Karpas-422 (cell line): Measurements from ENCODE around the gene TMED7. TPM values are rescaled to one million over a fixed set of nuclear protein-coding genes. Genes with fewer than 3 reads are reported as not detected.

Experiments
- DNase-seq: peaks from one replicate; pipeline ENCODE4 v3.0.0-alpha.2; 2015
- H2AFZ ChIP-seq: fragments of 200-600 bp; sonication (generic); 2 replicates; pipeline ENCODE4 v1.6.1; 2014; ENCODE audit warnings: antibody characterized with exemption, low read length, mixed read lengths
- H3K27ac ChIP-seq: fragments of 200-600 bp; sonication (generic); 2 replicates; pipeline ENCODE4 v1.5.1; 2014; ENCODE audit warnings: mild to moderate bottlenecking, low read length, moderate library complexity
- H3K27me3 ChIP-seq: fragments of 200-600 bp; sonication (generic); 2 replicates; pipeline ENCODE4 v1.6.1; 2014; ENCODE audit warnings: low read length, mixed read lengths
- H3K36me3 ChIP-seq: fragments of 200-600 bp; sonication (generic); 2 replicates; pipeline ENCODE4 v1.6.1; 2014; ENCODE audit warnings: low read length, mixed read lengths; ENCODE audit not compliant: insufficient read depth
- H3K4me1 ChIP-seq: fragments of 200-600 bp; sonication (generic); 2 replicates; pipeline ENCODE4 v1.6.1; 2014; ENCODE audit warnings: mild to moderate bottlenecking, low read length, mixed read lengths
- H3K4me2 ChIP-seq: fragments of 200-600 bp; sonication (generic); 2 replicates; pipeline ENCODE4 v1.6.1; 2014; ENCODE audit warnings: low read length, low read depth, mild to moderate bottlenecking; ENCODE audit not compliant: poor library complexity, severe bottlenecking
- H3K4me3 ChIP-seq: fragments of 200-600 bp; sonication (generic); 2 replicates; pipeline ENCODE4 v1.5.1; 2014; ENCODE audit warnings: mild to moderate bottlenecking, antibody characterized with exemption, low read length, mixed read lengths
- H3K79me2 ChIP-seq: fragments of 200-600 bp; sonication (generic); 2 replicates; pipeline ENCODE4 v1.6.1; 2014; ENCODE audit warnings: mild to moderate bottlenecking, low read length, mixed read lengths
- H3K9ac ChIP-seq: fragments of 200-600 bp; sonication (generic); 2 replicates; pipeline ENCODE4 v1.6.0; 2014; ENCODE audit warnings: low read length
- H3K9me2 ChIP-seq: fragments of 200-600 bp; sonication (generic), shearing (Covaris generic); replicated peaks from 2 replicates; pipeline ENCODE4 v1.6.0; 2014; ENCODE audit warnings: mild to moderate bottlenecking, low read length, moderate library complexity; ENCODE audit not compliant: insufficient read depth
- H3K9me3 ChIP-seq: fragments of 300-700, 200-600 bp; sonication (generic); 2 replicates; pipeline ENCODE4 v1.6.1; 2014; ENCODE audit warnings: low read length, mixed read lengths
- H4K20me1 ChIP-seq: fragments of 200-600 bp; sonication (generic); 2 replicates; pipeline ENCODE4 v1.6.1; 2014; ENCODE audit warnings: mild to moderate bottlenecking, antibody characterized with exemption, low read length, low read depth; ENCODE audit not compliant: insufficient read depth
- total RNA-seq: library from RNA; depleted of rRNA; stranded (reverse); fragments of >200 nt; shearing (Covaris generic); gene quantifications from 2 replicates; pipeline ENCODE4 v1.2.3, GENCODE V29; 2014; ENCODE audit warnings: low replicate concordance

Gene TMED7
- total RNA-seq, 1 experiment from 2014 or later: 61.1 TPM

- DNase-seq: no peak
- no peak overlapping the region for H3K4me2 ChIP-seq
- H3K9me2 ChIP-seq: no peaks in the 10 kb centered on the region
- no peaks in the 10 kb centered on the region for H4K20me1 ChIP-seq
- peaks cover 9% of the 10 kb centered on the region for H3K4me1 ChIP-seq
- no peaks in the 10 kb centered on the region for H3K9me3 ChIP-seq
- no peaks in the 10 kb centered on the region for H3K36me3 ChIP-seq
- no peaks in the 10 kb centered on the region for H3K79me2 ChIP-seq
- no peak overlapping the region for H2AFZ ChIP-seq
- no peaks in the 10 kb centered on the region for H3K27me3 ChIP-seq
- no peak overlapping the region for H3K27ac ChIP-seq
- no peak overlapping the region for H3K4me3 ChIP-seq
- no peak overlapping the region for H3K9ac ChIP-seq
Measured at GRCh38 chr5:115640274-115640673, 14.4 kb upstream of the TMED7 start.

GRCh38 chr5:115639377-115639776, 13.5 kb upstream of the TMED7 start:
- no peak overlapping the region for H2AFZ ChIP-seq
- peaks cover 14% of the 10 kb centered on the region for H3K4me1 ChIP-seq
- H3K9me3 ChIP-seq: no peaks in the 10 kb centered on the region
- no peaks in the 10 kb centered on the region for H3K9me2 ChIP-seq
- no peaks in the 10 kb centered on the region for H3K79me2 ChIP-seq
- H3K9ac ChIP-seq: no peak overlapping the region
- H3K4me3 ChIP-seq: no peak overlapping the region
- DNase-seq: no peak
- no peaks in the 10 kb centered on the region for H3K36me3 ChIP-seq
- no peaks in the 10 kb centered on the region for H3K27me3 ChIP-seq
- no peak overlapping the region for H3K4me2 ChIP-seq
- no peak overlapping the region for H3K27ac ChIP-seq
- no peaks in the 10 kb centered on the region for H4K20me1 ChIP-seq

- no peaks in the 10 kb centered on the region for H3K27me3 ChIP-seq
Measured at GRCh38 chr5:115637507-115637906, 11.7 kb upstream of the TMED7 start.

GRCh38 chr5:115636008-115636407, 10.2 kb upstream of the TMED7 start:
- no peaks in the 10 kb centered on the region for H3K27me3 ChIP-seq
- H3K9me2 ChIP-seq: no peaks in the 10 kb centered on the region
- no peaks in the 10 kb centered on the region for H3K9me3 ChIP-seq
- H3K9ac ChIP-seq: no peak overlapping the region
- no peak overlapping the region for H3K27ac ChIP-seq
- H2AFZ ChIP-seq: peak overlapping the region; percentile 15; the same call in 1 of the 2 replicates
- peak overlapping the region; percentile 33 for H3K4me2 ChIP-seq
- no peaks in the 10 kb centered on the region for H3K36me3 ChIP-seq
- H3K4me3 ChIP-seq: no peak overlapping the region
- H3K79me2 ChIP-seq: no peaks in the 10 kb centered on the region
- H4K20me1 ChIP-seq: no peaks in the 10 kb centered on the region
- H3K4me1 ChIP-seq: peaks cover 23% of the 10 kb centered on the region
- DNase-seq: no peak

More at GRCh38 chr5:115637507-115637906, 11.7 kb upstream of the TMED7 start:
- Histone ChIP-seq H3K4me3 (no peak overlapping the region), H3K9me3 (no peaks in the 10 kb centered on the region), H3K4me1 (peaks cover 23% of the 10 kb centered on the region), H3K36me3 (no peaks in the 10 kb centered on the region), H3K9ac (no peak overlapping the region), H4K20me1 (no peaks in the 10 kb centered on the region), H3K27ac (no peak overlapping the region), H2AFZ (no peak overlapping the region), H3K9me2 (no peaks in the 10 kb centered on the region), H3K79me2 (no peaks in the 10 kb centered on the region), H3K4me2 (no peak overlapping the region)
- no peak for DNase-seq

- H3K79me2 ChIP-seq: no peaks in the 10 kb centered on the region
- H3K4me2 ChIP-seq: peak overlapping the region; percentile 91
- peak overlapping the region; percentile 58 for H3K4me3 ChIP-seq
- H3K9me3 ChIP-seq: no peaks in the 10 kb centered on the region
- no peaks in the 10 kb centered on the region for H4K20me1 ChIP-seq
- no peaks in the 10 kb centered on the region for H3K36me3 ChIP-seq
- DNase-seq: peak; percentile 96
- peak overlapping the region; percentile 58 for H3K9ac ChIP-seq
- H3K4me1 ChIP-seq: peaks cover 23% of the 10 kb centered on the region
- peak overlapping the region; percentile 98 for H2AFZ ChIP-seq
- no peaks in the 10 kb centered on the region for H3K9me2 ChIP-seq
- H3K27me3 ChIP-seq: no peaks in the 10 kb centered on the region
- no peak overlapping the region for H3K27ac ChIP-seq
Measured at GRCh38 chr5:115634343-115635132, 8.7 kb upstream of the TMED7 start.

- H4K20me1 ChIP-seq: no peaks in the 10 kb centered on the region; the same call in 1 of the 2 replicates
- H2AFZ ChIP-seq: no peak overlapping the region
- no peak overlapping the region for H3K4me2 ChIP-seq
Measured at GRCh38 chr5:115629903-115630302, 4.1 kb upstream of the TMED7 start.

GRCh38 chr5:115627295-115627865, 1.5 kb upstream of the TMED7 start:
- no peaks in the 10 kb centered on the region; the same call in 1 of the 2 replicates for H3K9me2 ChIP-seq
- peak overlapping the region; percentile 99 for H3K4me3 ChIP-seq
- peaks cover 9% of the 10 kb centered on the region; the same call in 1 of the 2 replicates for H3K36me3 ChIP-seq
- H3K4me2 ChIP-seq: peak overlapping the region; percentile 96
- peak overlapping the region; percentile 73 for H3K9ac ChIP-seq
- H3K4me1 ChIP-seq: peaks cover 36% of the 10 kb centered on the region
- H3K27me3 ChIP-seq: no peaks in the 10 kb centered on the region
- no peaks in the 10 kb centered on the region; the same call in 1 of the 2 replicates for H4K20me1 ChIP-seq
- peak; percentile 45 for DNase-seq
- peak overlapping the region; percentile 73 for H3K27ac ChIP-seq
- H3K79me2 ChIP-seq: peaks cover 41% of the 10 kb centered on the region
- peak overlapping the region; percentile 66 for H2AFZ ChIP-seq
- no peaks in the 10 kb centered on the region for H3K9me3 ChIP-seq

More at GRCh38 chr5:115629903-115630302, 4.1 kb upstream of the TMED7 start:
- no peaks in the 10 kb centered on the region; the same call in 1 of the 2 replicates for H3K9me2 ChIP-seq
- H3K9ac ChIP-seq: no peak overlapping the region
- peaks cover 25% of the 10 kb centered on the region for H3K4me1 ChIP-seq
- DNase-seq: no peak
- H3K9me3 ChIP-seq: no peaks in the 10 kb centered on the region
- H3K79me2 ChIP-seq: peaks cover 16% of the 10 kb centered on the region
- no peaks in the 10 kb centered on the region for H3K27me3 ChIP-seq
- no peak overlapping the region for H3K4me3 ChIP-seq
- no peak overlapping the region for H3K27ac ChIP-seq
- H3K36me3 ChIP-seq: no peaks in the 10 kb centered on the region

- H3K79me2 ChIP-seq: peaks cover 50% of the 10 kb centered on the region
- no peaks in the 10 kb centered on the region for H3K27me3 ChIP-seq
- peak overlapping the region; percentile 99 for H3K4me3 ChIP-seq
Measured at GRCh38 chr5:115626445-115626823, 598 bp upstream of the TMED7 start.

More at GRCh38 chr5:115626445-115626823, 598 bp upstream of the TMED7 start:
- peak overlapping the region; percentile 96 for H3K4me2 ChIP-seq
- H3K36me3 ChIP-seq: peaks cover 15% of the 10 kb centered on the region; the same call in 1 of the 2 replicates
- H2AFZ ChIP-seq: peak overlapping the region; percentile 71; the same call in 1 of the 2 replicates
- H3K9me3 ChIP-seq: no peaks in the 10 kb centered on the region
- no peak for DNase-seq
- peaks cover 2% of the 10 kb centered on the region; the same call in 1 of the 2 replicates for H4K20me1 ChIP-seq
- peaks cover 39% of the 10 kb centered on the region for H3K4me1 ChIP-seq
- H3K9me2 ChIP-seq: no peaks in the 10 kb centered on the region; the same call in 1 of the 2 replicates
- H3K9ac ChIP-seq: peak overlapping the region; percentile 73
- peak overlapping the region; percentile 73 for H3K27ac ChIP-seq
